GM23248 (cell line): Measurements from ENCODE around the gene ACP6. TPM values are rescaled to one million over a fixed set of nuclear protein-coding genes. Genes with fewer than 3 reads are reported as not detected.

Source experiments
- DNase-seq: peaks from one replicate; pipeline ENCODE4 v3.0.0-alpha.2; 2015
- H2AFZ ChIP-seq: fragments of 200-600 bp; sonication (generic); 2 replicates; pipeline ENCODE4 v1.6.1; 2016; ENCODE audit warnings: antibody characterized with exemption
- H3F3A ChIP-seq: fragments of 200-600 bp; sonication (generic); 2 replicates; pipeline ENCODE4 v1.6.1; 2016; ENCODE audit warnings: mild to moderate bottlenecking, antibody characterized with exemption, mixed run types; ENCODE audit not compliant: insufficient read depth
- H3K27ac ChIP-seq: fragments of 200-600 bp; sonication (generic); 2 replicates; pipeline ENCODE4 v1.5.1; 2016; ENCODE audit warnings: mild to moderate bottlenecking
- H3K27me3 ChIP-seq: fragments of 200-600 bp; sonication (generic); replicated peaks from 2 replicates; pipeline ENCODE4 v1.6.1; 2016; ENCODE audit warnings: mild to moderate bottlenecking; ENCODE audit not compliant: insufficient read depth
- H3K36me3 ChIP-seq: fragments of 200-600 bp; sonication (generic); 2 replicates; pipeline ENCODE4 v1.6.1; 2016; ENCODE audit warnings: low read depth, mild to moderate bottlenecking
- H3K4me1 ChIP-seq: fragments of 200-600 bp; sonication (generic); 2 replicates; pipeline ENCODE4 v1.6.1; 2016; ENCODE audit warnings: mild to moderate bottlenecking; ENCODE audit not compliant: insufficient read depth
- H3K4me2 ChIP-seq: fragments of 200-600 bp; sonication (generic); one replicate; pipeline ENCODE4 v1.6.1; 2016; ENCODE audit warnings: mild to moderate bottlenecking; ENCODE audit not compliant: unreplicated experiment
- H3K4me3 ChIP-seq: fragments of 200-600 bp; sonication (generic); 2 replicates; pipeline ENCODE4 v1.5.1; 2016; ENCODE audit warnings: mild to moderate bottlenecking
- H3K79me2 ChIP-seq: fragments of 200-600 bp; sonication (generic); 2 replicates; pipeline ENCODE4 v1.6.1; 2016; ENCODE audit warnings: mild to moderate bottlenecking; ENCODE audit not compliant: insufficient read depth
- H3K9ac ChIP-seq: fragments of 200-600 bp; sonication (generic); 2 replicates; pipeline ENCODE4 v1.6.1; 2016; ENCODE audit warnings: mild to moderate bottlenecking
- H3K9me2 ChIP-seq: fragments of 200-600 bp; sonication (generic); 2 replicates; pipeline ENCODE4 v1.6.1; 2016; ENCODE audit warnings: mixed run types, mild to moderate bottlenecking, moderate library complexity; ENCODE audit not compliant: insufficient read depth
- H3K9me3 ChIP-seq: fragments of 200-600 bp; sonication (generic); one replicate; pipeline ENCODE4 v1.6.1; 2017; ENCODE audit warnings: low read depth
- H4K20me1 ChIP-seq: fragments of 200-600 bp; sonication (generic); 2 replicates; pipeline ENCODE4 v1.6.0; 2016; ENCODE audit not compliant: insufficient read depth
- EZH2 ChIP-seq: fragments of 200-600 bp; sonication (generic); IDR thresholded peaks from 2 replicates; pipeline ENCODE4 v1.6.1; 2018; ENCODE audit warnings: antibody characterized with exemption, mild to moderate bottlenecking; ENCODE audit not compliant: insufficient read depth, poor library complexity, severe bottlenecking
- EZH2phosphoT487 ChIP-seq: fragments of 200-600 bp; sonication (generic); IDR thresholded peaks from 2 replicates; pipeline ENCODE4 v1.6.1; 2018; ENCODE audit warnings: antibody characterized with exemption, moderate library complexity, mild to moderate bottlenecking, low read depth; ENCODE audit not compliant: insufficient read depth
- WGBS, 2 experiments: methylation state at CpG; one replicate each; pipeline ENCODE4 v1.1.6; 2015 to 2017; ENCODE audit warnings: low lambda C conversion rate in 2 of 2, low coverage in 1 of 2; ENCODE audit errors: missing lambda C conversion rate in 2 of 2; 5-methylcytosine and 5-hydroxymethylcytosine counted together
- in situ Hi-C: fragments of 300-500 bp; cut with MboI; formaldehyde crosslinking; loops from 2 replicates; pipeline ENCODE4 v1.15.0; 2020
- polyA plus RNA-seq: library from polyadenylated mRNA; unstranded; fragments of >200 nt; fragmentation: Nextera tagmentation; extraction: Ambion mirVana; gene quantifications from 2 replicates; pipeline ENCODE4 v1.2.1, GENCODE V29; 2016
- total RNA-seq: library from RNA; depleted of rRNA; stranded (reverse); fragments of >200 nt; shearing (Covaris generic); gene quantifications from 2 replicates; pipeline ENCODE4 v1.2.3, GENCODE V29; 2014

ACP6 gene
- total and polyA plus RNA-seq, 2 experiments from 2014 or later: 9.1 to 11.0 TPM

DNA sequence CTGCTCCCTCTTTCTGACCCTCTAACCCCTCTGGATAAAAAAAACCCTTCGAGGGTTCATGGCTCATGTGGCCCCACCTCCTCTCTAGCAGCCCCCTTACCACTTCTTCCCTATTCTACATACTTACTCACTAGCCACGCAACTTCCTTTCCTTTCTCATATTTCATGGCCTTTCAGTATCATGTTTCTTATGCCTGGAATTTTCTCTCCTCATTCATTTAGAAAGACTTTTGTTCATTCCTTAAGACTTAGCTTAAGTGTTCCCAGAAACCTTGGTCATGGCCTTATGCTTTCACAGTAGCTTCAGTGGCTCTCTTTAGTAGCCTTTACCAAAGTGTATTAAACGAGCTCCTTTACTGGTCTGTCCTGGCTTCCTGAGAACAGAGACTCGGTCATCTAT is 6.1 kb downstream of the ACP6 start:
- Histone ChIP-seq H3K27ac (no peak overlapping the region), H3K4me2 (no peak overlapping the region), H4K20me1 (no peaks in the 10 kb centered on the region), H3K9me2 (no peaks in the 10 kb centered on the region), H3K4me1 (0 out of 2 replicates have a peak, but pooled peaks cover 4% of the 10 kb centered on the region), H3K9ac (no peak overlapping the region), H3K79me2 (peaks cover 12% of the 10 kb centered on the region; the same call in 1 of the 2 replicates), H3K36me3 (no peaks in the 10 kb centered on the region), H3K9me3 (no peaks in the 10 kb centered on the region), H2AFZ (no peak overlapping the region), H3F3A (peaks cover 6% of the 10 kb centered on the region; the same call in 1 of the 2 replicates), H3K27me3 (no peaks in the 10 kb centered on the region), H3K4me3 (no peak overlapping the region)
- no peak for TF ChIP-seq EZH2
- no peak for TF ChIP-seq EZH2phosphoT487
- no peak for DNase-seq
- 52 to 54% methylated on average over 4 of the region's 4 CpGs for WGBS, 2 experiments
- in situ Hi-C loops: no loop called here

DNA sequence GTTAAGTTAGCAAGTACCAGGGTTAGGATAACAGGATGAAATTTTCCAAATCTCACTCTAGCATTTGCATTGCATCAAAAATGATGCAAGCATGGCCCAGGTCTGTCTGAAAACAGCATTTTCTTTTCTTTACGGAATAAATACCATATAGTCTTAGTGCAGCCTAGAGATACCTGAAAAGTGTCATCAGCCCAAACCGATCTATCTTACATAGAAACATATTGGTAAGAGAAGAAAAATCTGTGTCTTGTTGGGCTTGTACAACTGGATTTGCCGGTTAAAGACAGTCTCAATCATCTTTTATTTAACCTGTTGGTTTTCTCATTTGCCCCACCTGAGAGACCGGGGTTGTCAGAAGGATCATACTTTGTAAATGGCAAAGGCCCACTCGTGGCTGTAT is 15.8 kb downstream of the ACP6 start:
- no peaks in the 10 kb centered on the region for H3K27me3 ChIP-seq
- H3K79me2 ChIP-seq: no peaks in the 10 kb centered on the region
- 83 to 91% methylated on average over 5 of the region's 5 CpGs for WGBS, 2 experiments
- no peak overlapping the region for H3K4me2 ChIP-seq
- TF ChIP-seq EZH2phosphoT487: no peak
- no peak for TF ChIP-seq EZH2
- H3F3A ChIP-seq: no peaks in the 10 kb centered on the region
- H3K4me1 ChIP-seq: no peaks in the 10 kb centered on the region
- H3K27ac ChIP-seq: no peak overlapping the region
- H3K9ac ChIP-seq: no peak overlapping the region
- H4K20me1 ChIP-seq: no peaks in the 10 kb centered on the region
- no peak overlapping the region for H3K4me3 ChIP-seq
- no peak overlapping the region for H2AFZ ChIP-seq
- no peak for DNase-seq
- in situ Hi-C loops: no loop called here
- H3K9me2 ChIP-seq: no peaks in the 10 kb centered on the region
- 0 out of 2 replicates have a peak, but pooled peaks cover 5% of the 10 kb centered on the region for H3K36me3 ChIP-seq
- no peaks in the 10 kb centered on the region for H3K9me3 ChIP-seq

DNA sequence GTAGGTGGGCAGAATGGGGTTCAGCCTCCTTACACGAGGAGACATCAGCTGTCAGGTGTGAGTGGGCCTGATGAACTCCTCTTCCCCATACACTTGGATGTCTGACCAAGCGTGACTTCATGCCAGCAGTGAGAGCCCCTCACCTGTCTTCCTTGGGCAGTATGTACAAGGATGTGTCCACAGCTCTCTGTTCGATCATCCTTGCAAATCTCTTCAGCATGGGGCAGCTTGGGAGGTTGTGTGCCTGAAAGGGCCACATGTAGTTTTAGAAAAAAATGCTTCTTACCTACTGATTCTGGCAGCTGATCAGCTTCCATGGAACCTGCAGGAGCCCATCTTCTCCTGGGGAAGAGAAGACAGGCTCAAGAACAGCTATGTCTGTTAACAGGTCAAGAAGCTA is 18.0 kb downstream of the ACP6 start:
- Histone ChIP-seq H3F3A (no peaks in the 10 kb centered on the region), H3K9me2 (no peaks in the 10 kb centered on the region), H3K4me1 (no peaks in the 10 kb centered on the region), H4K20me1 (no peaks in the 10 kb centered on the region), H3K9ac (no peak overlapping the region), H2AFZ (no peak overlapping the region), H3K36me3 (0 out of 2 replicates have a peak, but pooled peaks cover 5% of the 10 kb centered on the region), H3K27ac (no peak overlapping the region), H3K4me2 (no peak overlapping the region), H3K4me3 (no peak overlapping the region), H3K9me3 (no peaks in the 10 kb centered on the region), H3K27me3 (no peaks in the 10 kb centered on the region), H3K79me2 (no peaks in the 10 kb centered on the region)
- in situ Hi-C loops: no loop called here
- no peak for DNase-seq
- no peak for TF ChIP-seq EZH2
- no peak for TF ChIP-seq EZH2phosphoT487
- 95 to 96% methylated on average over 3 of the region's 3 CpGs for WGBS, 2 experiments

DNA sequence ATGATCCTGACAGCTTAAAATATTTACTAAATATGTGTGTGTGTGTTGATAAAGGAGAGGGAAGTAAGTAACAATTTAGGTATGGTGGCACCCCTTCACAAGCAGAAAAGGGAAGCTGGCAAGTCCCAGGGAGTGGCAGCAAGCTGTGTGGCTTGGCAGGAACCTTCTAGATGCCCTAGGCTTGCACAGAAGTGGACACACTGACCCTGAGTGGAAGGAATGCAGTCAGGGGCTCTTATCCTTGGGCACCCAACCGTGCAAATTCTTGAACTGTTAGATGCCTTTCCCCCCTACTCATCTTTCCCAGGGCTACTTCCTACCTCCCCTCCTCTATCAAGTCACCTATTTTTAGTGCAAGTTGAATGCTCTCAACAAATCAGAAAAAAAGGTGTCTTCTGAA is 18.9 kb downstream of the ACP6 start:
- Histone ChIP-seq H3K27me3 (no peaks in the 10 kb centered on the region), H3K9me2 (no peaks in the 10 kb centered on the region), H3K4me1 (no peaks in the 10 kb centered on the region), H4K20me1 (no peaks in the 10 kb centered on the region), H2AFZ (no peak overlapping the region), H3K4me2 (no peak overlapping the region), H3K79me2 (no peaks in the 10 kb centered on the region), H3K4me3 (no peak overlapping the region), H3F3A (no peaks in the 10 kb centered on the region), H3K27ac (no peak overlapping the region), H3K36me3 (no peaks in the 10 kb centered on the region), H3K9me3 (no peaks in the 10 kb centered on the region), H3K9ac (no peak overlapping the region)
- 88 to 92% methylated on average over 1 of the region's 1 CpG for WGBS, 2 experiments
- TF ChIP-seq EZH2phosphoT487 (no peak), EZH2 (no peak)
- no peak for DNase-seq
- in situ Hi-C loops: no loop called here

DNA sequence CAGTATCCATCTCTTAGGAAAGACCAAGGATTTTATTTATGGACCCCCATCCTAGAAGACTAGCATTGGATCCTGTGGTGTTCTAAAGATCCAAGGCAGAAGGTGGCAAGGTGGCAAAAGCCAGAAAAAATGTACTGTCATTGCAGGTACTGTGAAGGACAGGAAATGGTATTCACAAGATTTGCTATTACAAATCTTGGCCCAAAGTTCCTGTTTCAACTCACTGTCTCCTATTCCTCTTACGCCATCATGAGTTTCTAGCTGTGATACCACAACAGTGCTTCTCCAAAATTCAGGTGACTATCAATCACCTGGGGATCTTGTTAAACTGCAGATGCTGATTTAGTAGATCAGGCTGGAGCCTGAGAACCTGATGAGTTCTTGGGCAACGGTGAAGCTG is 21.4 kb downstream of the ACP6 start:
- Histone ChIP-seq H3K27me3 (no peaks in the 10 kb centered on the region), H3K27ac (no peak overlapping the region), H3K9me2 (no peaks in the 10 kb centered on the region), H2AFZ (no peak overlapping the region), H3K9ac (no peak overlapping the region), H4K20me1 (no peaks in the 10 kb centered on the region), H3K4me2 (no peak overlapping the region), H3F3A (no peaks in the 10 kb centered on the region), H3K4me1 (no peaks in the 10 kb centered on the region), H3K79me2 (no peaks in the 10 kb centered on the region), H3K36me3 (no peaks in the 10 kb centered on the region), H3K9me3 (no peaks in the 10 kb centered on the region), H3K4me3 (no peak overlapping the region)
- TF ChIP-seq EZH2phosphoT487 (no peak), EZH2 (no peak)
- DNase-seq: no peak
- WGBS, 2 experiments: 94 to 97% methylated on average over 2 of the region's 2 CpGs
- in situ Hi-C loops: loop anchor here (25.0 kb wide), 1 partner anchor 362 kb away; no protein-coding TSS in a partner anchor
